Testis (tissue), 3 donors: ENCODE measurements around the gene KIF23. TPM values are rescaled to one million over a fixed set of nuclear protein-coding genes. Genes with fewer than 3 reads are reported as not detected.

Experiments
- DNase-seq: peaks from one replicate; pipeline ENCODE4 v3.0.0-alpha.2; 2019
- H3K27ac ChIP-seq, 2 donors: fragments of 200-600 bp; sonication (generic); one replicate each; pipeline ENCODE4 v1.5.1; 2019
- H3K27me3 ChIP-seq: fragments of 200-600 bp; sonication (generic); one replicate; pipeline ENCODE4 v1.5.1; 2019
- H3K36me3 ChIP-seq: fragments of 200-600 bp; sonication (generic); one replicate; pipeline ENCODE4 v1.5.1; 2017; ENCODE audit warnings: low read depth; ENCODE audit errors: missing control alignments
- H3K4me1 ChIP-seq: fragments of 200-600 bp; sonication (generic); one replicate; pipeline ENCODE4 v1.5.1; 2019
- H3K4me3 ChIP-seq, 2 donors: fragments of 200-600 bp; sonication (generic); one replicate each; pipeline ENCODE4 v1.5.1; 2017 to 2019
- H3K9me3 ChIP-seq: fragments of 200-600 bp; sonication (generic); one replicate; pipeline ENCODE4 v1.5.1; 2017
- POLR2A ChIP-seq: fragments of 450-650 bp; IDR thresholded peaks from one replicate; pipeline ENCODE4 v1.6.1; 2017; ENCODE audit warnings: antibody characterized with exemption, mild to moderate bottlenecking, moderate library complexity
- WGBS, 2 donors: methylation state at CpG; one replicate each; pipeline ENCODE4 v1.1.5; 2018; 5-methylcytosine and 5-hydroxymethylcytosine counted together
- intact Hi-C: fragments of 100-400 bp; cut with DNase I; formaldehyde crosslinking; loops from one replicate; pipeline ENCODE4 v1.15.1; 2023; ENCODE audit warnings: low total_unique reads
- polyA plus RNA-seq: library from polyadenylated mRNA; stranded (reverse); fragments of 350-450 nt; fragmentation: Illumina TruSeq; extraction: RNeasy Lipid Tissue Mini Kit (QIAGEN cat#74804); gene quantifications from one replicate; pipeline ENCODE4 v1.2.3, GENCODE V29; 2014; ENCODE audit warnings: low read depth, low replicate concordance; ENCODE audit not compliant: insufficient read depth
- total RNA-seq, 2 donors: library from RNA; depleted of rRNA; stranded (reverse); fragments of >200 nt; gene quantifications; one replicate each; pipeline ENCODE4 v1.2.3, GENCODE V29; 2016
- TF ChIP-seq, protein P1 (sequence below), 3 experiments: fragments of 450-650 bp in 2 of 3; fragments of 200-600 bp in 1 of 3; sonication (generic) in 1 of 3; IDR thresholded peaks; one replicate each; pipeline ENCODE4 v1.5.1; 2016 to 2019; ENCODE audit warnings: antibody characterized with exemption in 3 of 3, mild to moderate bottlenecking in 2 of 3, moderate library complexity in 1 of 3

The KIF23 gene
- total and polyA plus RNA-seq, 3 donors from 2014 or later = 17.1 to 28.4 (median 23.9) TPM

DNA sequence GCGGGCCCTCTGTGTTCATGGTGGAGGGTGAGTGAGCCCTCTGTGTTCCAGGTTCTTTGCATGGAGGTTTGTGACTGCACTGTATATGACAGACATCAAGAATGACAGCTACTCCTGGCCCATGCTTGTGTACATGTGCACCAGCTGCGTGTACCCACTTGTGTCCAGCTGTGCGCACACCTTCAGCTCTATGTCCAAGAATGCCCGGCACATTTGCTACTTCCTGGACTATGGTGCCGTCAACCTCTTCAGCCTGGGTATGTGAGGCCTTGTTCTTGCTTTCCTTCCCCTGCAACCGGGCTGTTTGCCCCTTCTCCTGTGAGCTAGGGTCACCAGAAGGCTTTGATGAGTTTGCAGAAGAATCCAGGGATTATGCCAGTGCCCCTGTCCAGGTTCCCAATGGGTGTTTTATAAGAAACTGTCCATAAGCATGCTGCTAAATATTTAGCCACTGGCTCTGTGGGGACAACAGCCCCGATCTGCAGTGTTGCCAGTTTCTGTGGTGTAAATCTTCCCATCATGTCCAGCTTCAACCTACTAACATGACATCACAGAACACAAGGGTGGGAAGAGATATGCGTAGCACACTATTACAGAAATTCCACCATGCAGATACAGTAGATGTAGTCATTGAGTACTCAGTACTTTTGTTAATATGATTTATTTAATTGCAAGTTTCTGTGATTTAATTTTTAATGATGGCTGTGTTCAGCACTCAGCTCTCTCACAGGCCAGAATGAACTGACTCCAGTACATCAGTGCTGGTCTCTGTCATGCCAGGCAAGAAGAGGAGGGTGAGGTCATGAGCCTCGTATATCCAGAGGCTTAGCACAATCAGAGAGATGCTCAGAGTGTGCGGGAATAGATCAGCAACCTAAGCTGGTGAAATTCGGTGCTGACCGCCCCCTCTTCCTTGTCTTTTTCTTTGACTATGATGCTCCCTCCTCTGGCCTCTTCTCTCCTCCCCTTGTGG lies 29.2 kb upstream of the KIF23 start:
- no peaks in the 10 kb centered on the region for H3K4me1 ChIP-seq
- no peaks in the 10 kb centered on the region for H3K27me3 ChIP-seq
- H3K4me3 ChIP-seq = no peak overlapping the region
- DNase-seq = no peak
- TF ChIP-seq, protein P1, sequence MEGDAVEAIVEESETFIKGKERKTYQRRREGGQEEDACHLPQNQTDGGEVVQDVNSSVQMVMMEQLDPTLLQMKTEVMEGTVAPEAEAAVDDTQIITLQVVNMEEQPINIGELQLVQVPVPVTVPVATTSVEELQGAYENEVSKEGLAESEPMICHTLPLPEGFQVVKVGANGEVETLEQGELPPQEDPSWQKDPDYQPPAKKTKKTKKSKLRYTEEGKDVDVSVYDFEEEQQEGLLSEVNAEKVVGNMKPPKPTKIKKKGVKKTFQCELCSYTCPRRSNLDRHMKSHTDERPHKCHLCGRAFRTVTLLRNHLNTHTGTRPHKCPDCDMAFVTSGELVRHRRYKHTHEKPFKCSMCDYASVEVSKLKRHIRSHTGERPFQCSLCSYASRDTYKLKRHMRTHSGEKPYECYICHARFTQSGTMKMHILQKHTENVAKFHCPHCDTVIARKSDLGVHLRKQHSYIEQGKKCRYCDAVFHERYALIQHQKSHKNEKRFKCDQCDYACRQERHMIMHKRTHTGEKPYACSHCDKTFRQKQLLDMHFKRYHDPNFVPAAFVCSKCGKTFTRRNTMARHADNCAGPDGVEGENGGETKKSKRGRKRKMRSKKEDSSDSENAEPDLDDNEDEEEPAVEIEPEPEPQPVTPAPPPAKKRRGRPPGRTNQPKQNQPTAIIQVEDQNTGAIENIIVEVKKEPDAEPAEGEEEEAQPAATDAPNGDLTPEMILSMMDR (IDR thresholded peaks at IDR 0.05) = no peak
- TF ChIP-seq POLR2A = no peak
- no peaks in the 10 kb centered on the region for H3K36me3 ChIP-seq
- H3K27ac ChIP-seq = no peak overlapping the region
- 91% methylated on average over 11 to 12 of the region's 12 CpGs for WGBS, 2 donors
- intact Hi-C loops = no loop called here
- H3K9me3 ChIP-seq = no peaks in the 10 kb centered on the region

DNA sequence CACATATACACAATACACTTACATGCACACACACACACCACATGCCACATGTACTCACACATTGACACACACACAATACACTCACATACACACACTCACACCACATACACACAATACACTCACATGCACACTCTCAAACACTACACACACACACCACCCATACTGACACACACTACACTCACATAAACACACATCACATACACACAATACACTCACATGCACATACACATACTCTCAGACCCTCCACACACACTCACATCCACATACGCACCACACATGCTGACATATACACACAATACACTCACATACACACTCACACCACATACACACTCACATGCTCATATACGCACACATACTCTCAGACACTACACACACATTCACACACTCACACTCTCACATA lies 28.3 kb upstream of the KIF23 start:
- TF ChIP-seq POLR2A = no peak
- 95 to 97% methylated on average over 2 of the region's 2 CpGs for WGBS, 2 donors
- intact Hi-C loops = no loop called here
- no peak overlapping the region for H3K27ac ChIP-seq
- no peak for DNase-seq
- H3K9me3 ChIP-seq = no peaks in the 10 kb centered on the region
- no peaks in the 10 kb centered on the region for H3K27me3 ChIP-seq
- no peak overlapping the region for H3K4me3 ChIP-seq
- no peaks in the 10 kb centered on the region for H3K36me3 ChIP-seq
- H3K4me1 ChIP-seq = no peaks in the 10 kb centered on the region

DNA sequence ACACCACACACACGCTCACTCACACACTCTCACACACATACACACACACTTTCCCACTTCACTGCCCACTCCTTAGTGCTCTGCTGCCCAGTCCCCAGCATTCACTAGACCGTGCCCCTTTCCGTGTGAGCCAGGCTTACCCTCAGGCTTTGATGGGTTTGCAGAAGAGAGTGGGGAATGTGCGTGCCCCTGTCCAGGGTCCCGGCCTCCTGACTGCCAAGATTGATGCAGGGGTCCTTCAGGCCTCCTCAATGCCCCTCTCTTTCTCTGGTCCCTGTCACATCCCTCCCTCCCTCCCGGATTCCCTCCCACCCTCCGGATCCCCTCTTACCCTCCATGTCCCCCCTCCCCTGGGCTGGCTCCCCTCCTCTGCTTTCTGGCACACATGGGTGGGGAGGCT lies 27.9 kb upstream of the KIF23 start:
- H3K27me3 ChIP-seq = no peaks in the 10 kb centered on the region
- no peaks in the 10 kb centered on the region for H3K4me1 ChIP-seq
- H3K9me3 ChIP-seq = no peaks in the 10 kb centered on the region
- no peak overlapping the region for H3K27ac ChIP-seq
- WGBS, 2 donors = 80 to 92% methylated on average over 6 to 7 of the region's 7 CpGs
- TF ChIP-seq POLR2A = no peak
- TF ChIP-seq, protein P1 (IDR thresholded peaks at IDR 0.05) = no peak
- no peak for DNase-seq
- no peak overlapping the region for H3K4me3 ChIP-seq
- H3K36me3 ChIP-seq = no peaks in the 10 kb centered on the region
- intact Hi-C loops = no loop called here

DNA sequence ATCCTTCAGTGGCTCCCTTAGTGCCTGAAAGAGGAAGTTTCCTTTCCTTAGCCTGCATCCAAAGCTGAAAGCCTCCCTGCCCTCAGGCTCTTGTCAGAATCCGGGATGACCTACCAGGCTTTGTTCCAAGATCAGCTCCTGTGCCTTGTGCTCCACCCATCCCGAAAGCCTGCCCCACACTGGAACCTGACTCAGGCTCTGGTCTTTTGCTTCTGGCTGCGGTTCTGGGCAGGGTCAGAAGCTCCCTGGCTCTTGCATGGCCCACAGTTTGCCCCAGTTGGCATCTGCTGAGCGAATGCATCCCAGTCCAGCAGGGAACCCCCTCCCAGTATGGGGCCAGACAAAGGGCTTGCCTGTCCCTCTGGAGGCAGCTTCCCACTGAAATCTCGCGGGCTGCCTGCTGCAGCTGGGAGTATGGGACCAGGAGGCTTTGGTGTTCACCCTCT lies 25.9 kb upstream of the KIF23 start:
- Histone ChIP-seq H3K4me1 (no peaks in the 10 kb centered on the region), H3K4me3 (no peak overlapping the region), H3K27ac (no peak overlapping the region), H3K36me3 (no peaks in the 10 kb centered on the region), H3K9me3 (no peaks in the 10 kb centered on the region), H3K27me3 (no peaks in the 10 kb centered on the region)
- DNase-seq = no peak
- 58 to 86% methylated on average over 4 to 6 of the region's 6 CpGs for WGBS, 2 donors
- TF ChIP-seq POLR2A = no peak
- TF ChIP-seq, protein P1 (IDR thresholded peaks at IDR 0.05) = no peak
- intact Hi-C loops = no loop called here

DNA sequence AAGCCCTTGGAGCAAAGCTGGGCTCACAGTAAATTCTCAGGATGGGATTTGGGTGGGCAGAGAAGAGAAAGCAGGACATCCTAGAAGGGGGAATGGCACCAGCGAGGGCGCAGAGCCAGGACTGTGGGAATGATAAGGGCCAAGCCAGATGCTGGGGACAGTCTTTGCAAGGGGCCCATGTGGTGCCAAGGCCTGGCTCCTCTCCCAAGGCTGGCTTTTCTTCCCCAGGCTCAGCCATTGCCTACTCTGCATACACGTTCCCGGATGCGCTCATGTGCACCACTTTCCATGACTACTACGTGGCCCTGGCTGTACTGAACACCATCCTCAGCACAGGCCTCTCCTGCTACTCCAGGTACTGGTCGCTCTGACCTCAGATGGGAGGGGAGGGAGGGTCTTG lies 24.7 kb upstream of the KIF23 start:
- Histone ChIP-seq H3K4me3 (no peak overlapping the region), H3K27me3 (no peaks in the 10 kb centered on the region), H3K9me3 (no peaks in the 10 kb centered on the region), H3K36me3 (no peaks in the 10 kb centered on the region), H3K27ac (no peak overlapping the region), H3K4me1 (peaks cover 3% of the 10 kb centered on the region)
- intact Hi-C loops = no loop called here
- WGBS, 2 donors = 76 to 90% methylated on average over 7 of the region's 7 CpGs
- no peak for DNase-seq
- TF ChIP-seq, protein P1 (IDR thresholded peaks at IDR 0.05) = no peak
- no peak for TF ChIP-seq POLR2A
